Peyer's patch (tissue), 4 donors: ENCODE measurements around the gene UBE2E1.

Experiments
- POLR2A ChIP-seq, 2 donors: fragments of 450-650 bp; IDR thresholded peaks; one replicate each; pipeline ENCODE4 v1.5.1; 2017; ENCODE audit warnings: antibody characterized with exemption in 2 of 2, mild to moderate bottlenecking in 2 of 2, moderate library complexity in 2 of 2
- TF ChIP-seq, protein P1 (sequence below), 6 experiments: fragments of 450-650 bp in 4 of 6; fragments of 200-600 bp in 2 of 6; sonication (generic) in 1 of 6; IDR thresholded peaks; one replicate each; pipeline ENCODE4 v1.5.1; 2017 to 2019; ENCODE audit warnings: antibody characterized with exemption in 6 of 6, mild to moderate bottlenecking in 3 of 6, moderate library complexity in 1 of 6

DNA sequence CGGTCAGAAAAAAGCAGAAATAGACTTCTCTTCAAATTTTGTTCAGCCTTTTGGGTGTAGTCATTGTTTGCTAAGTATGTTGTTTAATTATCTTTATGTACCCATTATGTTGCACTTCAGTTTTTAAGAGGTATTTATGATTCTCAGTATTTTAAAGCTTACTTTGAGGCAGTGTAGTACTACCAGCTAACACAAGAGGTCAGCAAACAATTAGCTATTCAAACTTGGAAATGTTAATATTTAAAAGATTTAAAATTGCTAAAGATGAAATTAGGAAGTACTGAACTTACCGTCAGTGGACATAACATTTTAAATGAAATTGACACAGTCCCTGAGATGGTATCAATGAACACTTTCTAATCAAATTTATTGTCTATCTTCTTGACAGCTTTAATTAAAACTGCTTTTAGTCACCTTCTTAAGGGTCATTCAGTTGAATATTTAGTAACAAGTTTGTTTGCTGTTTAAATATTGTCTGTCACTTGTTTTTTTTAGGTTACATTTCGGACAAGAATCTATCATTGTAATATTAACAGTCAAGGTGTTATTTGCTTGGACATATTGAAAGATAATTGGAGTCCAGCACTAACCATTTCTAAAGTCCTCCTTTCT lies 83.0 kb downstream of the UBE2E1 start:
- TF ChIP-seq, protein P1, sequence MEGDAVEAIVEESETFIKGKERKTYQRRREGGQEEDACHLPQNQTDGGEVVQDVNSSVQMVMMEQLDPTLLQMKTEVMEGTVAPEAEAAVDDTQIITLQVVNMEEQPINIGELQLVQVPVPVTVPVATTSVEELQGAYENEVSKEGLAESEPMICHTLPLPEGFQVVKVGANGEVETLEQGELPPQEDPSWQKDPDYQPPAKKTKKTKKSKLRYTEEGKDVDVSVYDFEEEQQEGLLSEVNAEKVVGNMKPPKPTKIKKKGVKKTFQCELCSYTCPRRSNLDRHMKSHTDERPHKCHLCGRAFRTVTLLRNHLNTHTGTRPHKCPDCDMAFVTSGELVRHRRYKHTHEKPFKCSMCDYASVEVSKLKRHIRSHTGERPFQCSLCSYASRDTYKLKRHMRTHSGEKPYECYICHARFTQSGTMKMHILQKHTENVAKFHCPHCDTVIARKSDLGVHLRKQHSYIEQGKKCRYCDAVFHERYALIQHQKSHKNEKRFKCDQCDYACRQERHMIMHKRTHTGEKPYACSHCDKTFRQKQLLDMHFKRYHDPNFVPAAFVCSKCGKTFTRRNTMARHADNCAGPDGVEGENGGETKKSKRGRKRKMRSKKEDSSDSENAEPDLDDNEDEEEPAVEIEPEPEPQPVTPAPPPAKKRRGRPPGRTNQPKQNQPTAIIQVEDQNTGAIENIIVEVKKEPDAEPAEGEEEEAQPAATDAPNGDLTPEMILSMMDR (IDR thresholded peaks at IDR 0.05) = peak; percentile 77 to 92 (median 82)
- no peak for TF ChIP-seq POLR2A (IDR thresholded peaks at IDR 0.05)
